GM12878 (cell line): ENCODE data around the gene PDZRN3. TPM values are rescaled to one million over a fixed set of nuclear protein-coding genes. Genes with fewer than 3 reads are reported as not detected.
"Not testable (repeated sequence)": the region's sequence is repeated elsewhere in the genome, so short reads cannot be mapped to it uniquely, and the experiment has no call there.

Experiments used
- ATAC-seq: fragments of 200-7000 bp; cut with Tn5 transposase; 3 replicates; pipeline ENCODE4 v1.9.1; 2020; ENCODE audit warnings: mild to moderate bottlenecking, moderate library complexity
- BruUV-seq: library from RNA; stranded (reverse); fragments of 400-500 nt; replicated peaks from 2 replicates; lab custom pipeline; 2021; lab: Mats Ljungman, UMichigan
- CTCF ChIA-PET: fragments of 300-600 bp; sonication (Branson Sonifier 250); formaldehyde crosslinking; extraction: SDS; loops from one replicate; lab custom pipeline; 2021; ENCODE audit warnings: inconsistent platforms; lab: Yijun Ruan, JAX
- POLR2A ChIA-PET: fragments of 350-600 bp; formaldehyde crosslinking; extraction: SDS; loops from one replicate; lab custom pipeline; 2021; ENCODE audit warnings: inconsistent platforms; lab: Charles Lee
- RAD21 ChIA-PET: fragments of 300-600 bp; sonication (Branson Sonifier 250); formaldehyde crosslinking; loops from one replicate; lab custom pipeline; 2023; ENCODE audit warnings: antibody characterized with exemption; ENCODE audit not compliant: unreplicated experiment; lab: Charles Lee
- SMC1A ChIA-PET: fragments of 300-600 bp; sonication (Branson Sonifier 250); formaldehyde crosslinking; loops from one replicate; lab custom pipeline; 2023; ENCODE audit not compliant: unreplicated experiment, uncharacterized antibody; lab: Charles Lee
- DNase-seq: peaks from one replicate; pipeline ENCODE4 v3.0.0-alpha.2; 2011; ENCODE audit warnings: low read depth, low spot score
- FAIRE-seq: peaks from 3 replicates; lab custom pipeline; 2011; peaks lifted over from hg19 to GRCh38; lab: Jason Lieb, UNC
- H2AFZ ChIP-seq: 2 replicates; pipeline ENCODE4 v1.6.0; 2011; ENCODE audit warnings: low read depth, low read length, control low read depth; ENCODE audit not compliant: control insufficient read depth
- H3K27ac ChIP-seq: 2 replicates; pipeline ENCODE4 v1.5.1; 2011; ENCODE audit warnings: control low read depth; ENCODE audit not compliant: control insufficient read depth, insufficient read depth
- H3K27me3 ChIP-seq, 2 experiments: replicated peaks in 1 of 2; 2 replicates each; pipeline versions ENCODE4 v1.6.0 to v1.6.1; 2011; ENCODE audit warnings: low read length in 1 of 2; ENCODE audit not compliant: control insufficient read depth in 2 of 2, insufficient read depth in 2 of 2
- H3K36me3 ChIP-seq, 2 experiments: 2 replicates each; pipeline ENCODE4 v1.5.1; 2011; ENCODE audit warnings: low read length in 1 of 2; ENCODE audit not compliant: control insufficient read depth in 2 of 2, insufficient read depth in 2 of 2
- H3K4me1 ChIP-seq: 2 replicates; pipeline ENCODE4 v1.6.1; 2011; ENCODE audit warnings: mild to moderate bottlenecking, low read length, moderate library complexity, mixed read lengths; ENCODE audit not compliant: control insufficient read depth, insufficient read depth
- H3K4me2 ChIP-seq: 2 replicates; pipeline ENCODE4 v1.6.0; 2011; ENCODE audit warnings: control low read depth; ENCODE audit not compliant: control insufficient read depth, insufficient read depth
- H3K4me3 ChIP-seq: fragments of 200-600 bp; sonication (generic); 2 replicates; pipeline ENCODE4 v1.5.1; 2016
- H3K79me2 ChIP-seq: 2 replicates; pipeline ENCODE4 v1.6.0; 2011; ENCODE audit warnings: low read length; ENCODE audit not compliant: control insufficient read depth, insufficient read depth
- H3K9ac ChIP-seq: 2 replicates; pipeline ENCODE4 v1.8.0; 2011; ENCODE audit warnings: low read length, control low read depth, mixed read lengths; ENCODE audit not compliant: control insufficient read depth, insufficient read depth
- H3K9me3 ChIP-seq: replicated peaks from 3 replicates; pipeline ENCODE4 v1.5.1; 2011; ENCODE audit warnings: mild to moderate bottlenecking, low read length; ENCODE audit not compliant: control insufficient read depth, insufficient read depth
- H4K20me1 ChIP-seq: 2 replicates; pipeline ENCODE4 v1.6.0; 2011; ENCODE audit not compliant: control insufficient read depth, insufficient read depth
- FOXK2 ChIP-seq: fragments of 450-650 bp; IDR thresholded peaks from 2 replicates; pipeline ENCODE4 v1.6.1; 2017; ENCODE audit warnings: mild to moderate bottlenecking, moderate library complexity
- IRF3 ChIP-seq: fragments of 450-650 bp; IDR thresholded peaks from 2 replicates; pipeline ENCODE4 v1.6.1; 2014; ENCODE audit warnings: mild to moderate bottlenecking
- JUNB ChIP-seq: IDR thresholded peaks from 2 replicates; pipeline ENCODE4 v1.6.1; 2016; ENCODE audit warnings: antibody characterized with exemption, mild to moderate bottlenecking
- MTA2 ChIP-seq: fragments of 450-650 bp; IDR thresholded peaks from 2 replicates; pipeline ENCODE4 v1.6.1; 2016; ENCODE audit warnings: low read depth, mild to moderate bottlenecking, moderate library complexity
- POLR2A ChIP-seq: IDR thresholded peaks from 2 replicates; pipeline ENCODE4 v1.6.1; 2011; ENCODE audit warnings: low read depth, mild to moderate bottlenecking, low read length
- POU2F2 ChIP-seq: IDR thresholded peaks from 3 replicates; pipeline ENCODE4 v1.6.1; 2011; ENCODE audit warnings: low read depth, mild to moderate bottlenecking, low read length, borderline replicate concordance
- RELA ChIP-seq: fragments of 450-650 bp; IDR thresholded peaks from 2 replicates; pipeline ENCODE4 v1.8.0; 2014; ENCODE audit warnings: borderline replicate concordance; ENCODE audit not compliant: partially characterized antibody
- RFX5 ChIP-seq: IDR thresholded peaks from 2 replicates; pipeline ENCODE4 v1.6.1; 2011; ENCODE audit warnings: low read depth, low read length, improper control_type of control experiment
- SMAD5 ChIP-seq: IDR thresholded peaks from 2 replicates; pipeline ENCODE4 v1.6.1; 2016; ENCODE audit warnings: antibody characterized with exemption, low read depth
- SPI1 ChIP-seq: IDR thresholded peaks from 2 replicates; pipeline ENCODE4 v1.6.1; 2011; ENCODE audit warnings: low read depth, mild to moderate bottlenecking, low read length, moderate library complexity, borderline replicate concordance; ENCODE audit not compliant: insufficient read depth
- SUZ12 ChIP-seq: fragments of 200-600 bp; sonication (generic); IDR thresholded peaks from one replicate; pipeline ENCODE4 v1.6.1; 2018; ENCODE audit warnings: antibody characterized with exemption, mild to moderate bottlenecking; ENCODE audit not compliant: unreplicated experiment
- USF2 ChIP-seq: IDR thresholded peaks from 2 replicates; pipeline ENCODE4 v1.6.1; 2011; ENCODE audit warnings: low read depth, low read length, improper control_type of control experiment, borderline replicate concordance
- WGBS: methylation state at CpG from one replicate; pipeline ENCODE4 v1.1.6; 2016; ENCODE audit warnings: low lambda C conversion rate; ENCODE audit not compliant: insufficient replicate concordance, insufficient coverage; ENCODE audit errors: missing lambda C conversion rate; 5-methylcytosine and 5-hydroxymethylcytosine counted together
- in situ Hi-C: fragments of 300-500 bp; cut with MboI; formaldehyde crosslinking; loops from 9 replicates; pipeline ENCODE4 v1.14.3; 2018; ENCODE audit warnings: mixed read lengths
- intact Hi-C: fragments of 100-400 bp; cut with micrococcal nuclease; formaldehyde crosslinking; loops from one replicate; pipeline ENCODE4 v1.14.2; 2022; ENCODE audit not compliant: unreplicated experiment
- polyA plus RNA-seq, 11 experiments: library from polyadenylated mRNA; depleted of rRNA in 4 of 11; unstranded in 6 of 11; stranded (reverse) in 5 of 11; fragments of >200 nt; fragmentation: Nextera tagmentation in 4 of 11; fragmentation: Illumina TruSeq in 1 of 11; extraction: Ambion mirVana in 4 of 11; extraction: Trizol in 1 of 11; gene quantifications; 1 replicate in 1 of 11; 2 replicates in 10 of 11; pipeline versions ENCODE4 v1.2.1 to v1.2.3, GENCODE V29; 2011 to 2016; ENCODE audit warnings: inconsistent platforms in 2 of 11, missing spikeins in 2 of 11, low read depth in 1 of 11
- total RNA-seq, 4 experiments: library from RNA; depleted of rRNA in 3 of 4; stranded (reverse); fragments of >200 nt in 3 of 4; fragmentation: Illumina TruSeq in 1 of 4; extraction: Trizol in 1 of 4; gene quantifications; 2 replicates each; pipeline versions ENCODE4 v1.2.1 to v1.2.3, GENCODE V29; 2013 to 2021
- TF ChIP-seq, protein P1 (sequence below): IDR thresholded peaks from 2 replicates; pipeline ENCODE4 v1.6.1; 2012; ENCODE audit warnings: low read depth, low read length, improper control_type of control experiment
- TF ChIP-seq, protein P2 (sequence below): fragments of 450-650 bp; IDR thresholded peaks from 2 replicates; pipeline ENCODE4 v1.6.1; 2017; ENCODE audit warnings: mild to moderate bottlenecking, low read depth, inconsistent platforms; ENCODE audit not compliant: poor library complexity, severe bottlenecking

PDZRN3 gene
- total and polyA plus RNA-seq, 10 of the 15 experiments (the other 5 are each of a cell fraction or from before 2014, with no cell fraction given), result 0.07 to 0.37 (median 0.12) TPM; not detected in 6

- H3K27ac ChIP-seq, H3K4me1 ChIP-seq, POLR2A ChIA-PET, intact Hi-C loops, H4K20me1 ChIP-seq, BruUV-seq, SMC1A ChIA-PET, FAIRE-seq, ATAC-seq, H3K9me3 ChIP-seq, H3K27me3 ChIP-seq, H3K9ac ChIP-seq, RAD21 ChIA-PET, H3K79me2 ChIP-seq, H3K4me2 ChIP-seq, in situ Hi-C loops, H2AFZ ChIP-seq, H3K36me3 ChIP-seq, DNase-seq, H3K4me3 ChIP-seq: not testable (repeated sequence)
- CTCF ChIA-PET, result interaction anchor here (0.6 kb wide), 1 partner anchor 39 kb away, joined by 3 read pairs; no protein-coding TSS in a partner anchor
- WGBS, result 47% methylated on average over 5 of the region's 5 CpGs
Measured at GRCh38 chr3:73464126-73464525, 160.6 kb downstream of the PDZRN3 start.

- no peaks in the 10 kb centered on the region for H4K20me1 ChIP-seq
- intact Hi-C loops (no loop called here), in situ Hi-C loops (no loop called here)
- no peak overlapping the region for H3K4me2 ChIP-seq
- no TSS peak for BruUV-seq
- FAIRE-seq (no peak), ATAC-seq (no peak), DNase-seq (no peak)
- H3K36me3 ChIP-seq, result no peaks in the 10 kb centered on the region
- H2AFZ ChIP-seq, result no peak overlapping the region
- SMC1A ChIA-PET, result no interaction called here
- H3K4me3 ChIP-seq, result no peak overlapping the region
- no peaks in the 10 kb centered on the region for H3K4me1 ChIP-seq
- RAD21 ChIA-PET, result no interaction called here
- no peak overlapping the region for H3K9ac ChIP-seq
- 71% methylated on average over 4 of the region's 4 CpGs for WGBS
- H3K9me3 ChIP-seq, result no peaks in the 10 kb centered on the region; the same call in 2 of the 3 replicates
- H3K27me3 ChIP-seq, result no peaks in the 10 kb centered on the region
- CTCF ChIA-PET, result no interaction called here
- POLR2A ChIA-PET, result no interaction called here
- no peaks in the 10 kb centered on the region for H3K79me2 ChIP-seq
- H3K27ac ChIP-seq, result no peak overlapping the region
- no peak for TF ChIP-seq SPI1
- TF ChIP-seq FOXK2, result no peak
- TF ChIP-seq, protein P1, sequence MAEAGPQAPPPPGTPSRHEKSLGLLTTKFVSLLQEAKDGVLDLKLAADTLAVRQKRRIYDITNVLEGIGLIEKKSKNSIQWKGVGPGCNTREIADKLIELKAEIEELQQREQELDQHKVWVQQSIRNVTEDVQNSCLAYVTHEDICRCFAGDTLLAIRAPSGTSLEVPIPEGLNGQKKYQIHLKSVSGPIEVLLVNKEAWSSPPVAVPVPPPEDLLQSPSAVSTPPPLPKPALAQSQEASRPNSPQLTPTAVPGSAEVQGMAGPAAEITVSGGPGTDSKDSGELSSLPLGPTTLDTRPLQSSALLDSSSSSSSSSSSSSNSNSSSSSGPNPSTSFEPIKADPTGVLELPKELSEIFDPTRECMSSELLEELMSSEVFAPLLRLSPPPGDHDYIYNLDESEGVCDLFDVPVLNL, result no peak
- TF ChIP-seq IRF3, result no peak
- TF ChIP-seq POLR2A, result no peak
- no peak for TF ChIP-seq SMAD5
- TF ChIP-seq MTA2, result no peak
- TF ChIP-seq JUNB, result no peak
- no peak for TF ChIP-seq USF2
- TF ChIP-seq, protein P2, sequence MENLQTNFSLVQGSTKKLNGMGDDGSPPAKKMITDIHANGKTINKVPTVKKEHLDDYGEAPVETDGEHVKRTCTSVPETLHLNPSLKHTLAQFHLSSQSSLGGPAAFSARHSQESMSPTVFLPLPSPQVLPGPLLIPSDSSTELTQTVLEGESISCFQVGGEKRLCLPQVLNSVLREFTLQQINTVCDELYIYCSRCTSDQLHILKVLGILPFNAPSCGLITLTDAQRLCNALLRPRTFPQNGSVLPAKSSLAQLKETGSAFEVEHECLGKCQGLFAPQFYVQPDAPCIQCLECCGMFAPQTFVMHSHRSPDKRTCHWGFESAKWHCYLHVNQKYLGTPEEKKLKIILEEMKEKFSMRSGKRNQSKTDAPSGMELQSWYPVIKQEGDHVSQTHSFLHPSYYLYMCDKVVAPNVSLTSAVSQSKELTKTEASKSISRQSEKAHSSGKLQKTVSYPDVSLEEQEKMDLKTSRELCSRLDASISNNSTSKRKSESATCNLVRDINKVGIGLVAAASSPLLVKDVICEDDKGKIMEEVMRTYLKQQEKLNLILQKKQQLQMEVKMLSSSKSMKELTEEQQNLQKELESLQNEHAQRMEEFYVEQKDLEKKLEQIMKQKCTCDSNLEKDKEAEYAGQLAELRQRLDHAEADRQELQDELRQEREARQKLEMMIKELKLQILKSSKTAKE, result no peak
- TF ChIP-seq RFX5, result no peak
- no peak for TF ChIP-seq POU2F2
- TF ChIP-seq SUZ12, result no peak
- no peak for TF ChIP-seq RELA
Measured at GRCh38 chr3:73461547-73461946, 163.2 kb downstream of the PDZRN3 start.
